ENCODE data around the gene EPHB2. TPM values are rescaled to one million over a fixed set of nuclear protein-coding genes. Genes with fewer than 3 reads are reported as not detected.
A peak's percentile ranks its signal among the peaks of the same experiment; 100 is the strongest.

The EPHB2 gene
- total RNA-seq, 3 donors from 2014 or later = 22.7 to 76.7 (median 70.8) TPM

GRCh38 chr1:22696610-22697009, 14.0 kb upstream of the EPHB2 start:
- no peaks in the 10 kb centered on the region for H3K9me3 ChIP-seq
- ATAC-seq = no peak
- H3K36me3 ChIP-seq (ENCODE audit: low read depth) = no peaks in the 10 kb centered on the region
- H3K4me3 ChIP-seq = no peak overlapping the region
- TF ChIP-seq, protein P1, sequence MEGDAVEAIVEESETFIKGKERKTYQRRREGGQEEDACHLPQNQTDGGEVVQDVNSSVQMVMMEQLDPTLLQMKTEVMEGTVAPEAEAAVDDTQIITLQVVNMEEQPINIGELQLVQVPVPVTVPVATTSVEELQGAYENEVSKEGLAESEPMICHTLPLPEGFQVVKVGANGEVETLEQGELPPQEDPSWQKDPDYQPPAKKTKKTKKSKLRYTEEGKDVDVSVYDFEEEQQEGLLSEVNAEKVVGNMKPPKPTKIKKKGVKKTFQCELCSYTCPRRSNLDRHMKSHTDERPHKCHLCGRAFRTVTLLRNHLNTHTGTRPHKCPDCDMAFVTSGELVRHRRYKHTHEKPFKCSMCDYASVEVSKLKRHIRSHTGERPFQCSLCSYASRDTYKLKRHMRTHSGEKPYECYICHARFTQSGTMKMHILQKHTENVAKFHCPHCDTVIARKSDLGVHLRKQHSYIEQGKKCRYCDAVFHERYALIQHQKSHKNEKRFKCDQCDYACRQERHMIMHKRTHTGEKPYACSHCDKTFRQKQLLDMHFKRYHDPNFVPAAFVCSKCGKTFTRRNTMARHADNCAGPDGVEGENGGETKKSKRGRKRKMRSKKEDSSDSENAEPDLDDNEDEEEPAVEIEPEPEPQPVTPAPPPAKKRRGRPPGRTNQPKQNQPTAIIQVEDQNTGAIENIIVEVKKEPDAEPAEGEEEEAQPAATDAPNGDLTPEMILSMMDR (IDR thresholded peaks at IDR 0.05) = no peak
- no peak for DNase-seq
- H3K4me1 ChIP-seq (ENCODE audit: low read depth) = no peaks in the 10 kb centered on the region
- intact Hi-C loops (cut with DNase I, micrococcal nuclease) = no loop called here

GRCh38 chr1:22697980-22698379, 12.7 kb upstream of the EPHB2 start:
- Histone ChIP-seq H3K4me3 (no peak overlapping the region), H3K36me3 (ENCODE audit: low read depth) (no peaks in the 10 kb centered on the region), H3K9me3 (no peaks in the 10 kb centered on the region), H3K4me1 (ENCODE audit: low read depth) (peaks cover 5% of the 10 kb centered on the region)
- TF ChIP-seq, protein P1 (IDR thresholded peaks at IDR 0.05) = no peak
- ATAC-seq (peak; percentile 26), DNase-seq (peak in 1 of 3 donors; percentile 33)
- intact Hi-C loops (cut with DNase I, micrococcal nuclease) = no loop called here

GRCh38 chr1:22699681-22700520, 10.7 kb upstream of the EPHB2 start:
- intact Hi-C loops (cut with DNase I, micrococcal nuclease) = loop anchor here in 1 of 2 donors (10.0 kb wide), 1 partner anchor 165 kb away; no protein-coding TSS in a partner anchor
- DNase-seq (peak in 1 of 3 donors; percentile 19), ATAC-seq (no peak)
- peaks cover 17% of the 10 kb centered on the region for H3K4me1 ChIP-seq (ENCODE audit: low read depth)
- no peak overlapping the region for H3K4me3 ChIP-seq
- no peaks in the 10 kb centered on the region for H3K9me3 ChIP-seq
- TF ChIP-seq, protein P1 (IDR thresholded peaks at IDR 0.05) = no peak
- H3K36me3 ChIP-seq (ENCODE audit: low read depth) = no peaks in the 10 kb centered on the region

DNA sequence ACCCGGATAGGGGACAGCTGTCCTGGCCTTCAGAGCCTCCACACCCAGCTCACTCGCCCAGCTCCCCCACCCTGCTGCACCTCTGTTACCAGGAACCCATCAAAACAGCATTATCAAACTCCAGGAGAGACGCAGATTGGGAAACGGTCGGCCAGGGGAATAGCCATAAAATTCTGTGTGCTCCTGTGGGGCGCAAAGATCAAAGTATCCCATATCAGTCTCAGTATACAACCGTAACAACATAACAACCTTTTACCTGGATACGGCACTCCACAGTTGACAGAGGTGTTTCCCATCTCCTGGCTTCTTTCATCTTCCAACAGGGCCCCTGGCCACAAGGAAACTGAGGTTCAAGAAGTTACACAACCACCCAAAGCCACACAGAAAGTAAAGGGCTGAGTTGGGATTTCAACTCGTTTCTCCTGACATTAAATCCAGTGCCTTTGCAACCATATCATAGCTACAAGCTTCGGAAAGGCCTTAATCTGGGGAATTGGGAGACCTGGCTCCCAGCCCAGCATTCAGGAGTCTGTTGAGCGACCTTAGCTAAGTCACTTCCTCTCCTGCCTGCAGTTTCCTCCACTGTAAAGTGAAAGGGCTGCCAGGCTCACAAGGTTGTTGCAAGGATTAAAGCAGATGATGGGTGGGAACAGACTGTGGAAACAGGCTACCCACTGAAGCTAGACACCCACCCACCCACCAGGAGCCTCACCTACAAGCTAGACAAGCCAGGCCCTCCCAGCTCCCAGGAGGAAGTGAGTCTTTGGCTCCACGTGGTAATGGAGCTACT, 8.1 kb upstream of the EPHB2 start:
- H3K36me3 ChIP-seq (ENCODE audit: low read depth) = no peaks in the 10 kb centered on the region
- intact Hi-C loops (cut with DNase I, micrococcal nuclease) = loop anchor here in 1 of 2 donors (10.0 kb wide), 1 partner anchor 162 kb away; no protein-coding TSS in a partner anchor
- no peaks in the 10 kb centered on the region for H3K9me3 ChIP-seq
- H3K4me3 ChIP-seq = no peak overlapping the region
- H3K4me1 ChIP-seq (ENCODE audit: low read depth) = peaks cover 17% of the 10 kb centered on the region
- TF ChIP-seq, protein P1 (IDR thresholded peaks at IDR 0.05) = no peak
- DNase-seq = peak; percentile 82 to 87 (median 85)
- ATAC-seq = peak; percentile 85

GRCh38 chr1:22704440-22705067, 6.1 kb upstream of the EPHB2 start:
- Histone ChIP-seq H3K4me3 (no peak overlapping the region), H3K9me3 (no peaks in the 10 kb centered on the region), H3K4me1 (ENCODE audit: low read depth) (peaks cover 17% of the 10 kb centered on the region), H3K36me3 (ENCODE audit: low read depth) (no peaks in the 10 kb centered on the region)
- TF ChIP-seq, protein P1 (IDR thresholded peaks at IDR 0.05) = peak; percentile 76
- DNase-seq (peak; percentile 77 to 94 (median 79)), ATAC-seq (peak; percentile 76)
- intact Hi-C loops (cut with DNase I, micrococcal nuclease) = loop anchor here in 1 of 2 donors (10.0 kb wide), 1 partner anchor 160 kb away; no protein-coding TSS in a partner anchor
